ENCODE data around the gene PAQR6. TPM values are rescaled to one million over a fixed set of nuclear protein-coding genes. Genes with fewer than 3 reads are reported as not detected.

PAQR6 gene
- total and polyA plus RNA-seq, 9 donors = 0.25 to 1.8 (median 0.73) TPM

DNA sequence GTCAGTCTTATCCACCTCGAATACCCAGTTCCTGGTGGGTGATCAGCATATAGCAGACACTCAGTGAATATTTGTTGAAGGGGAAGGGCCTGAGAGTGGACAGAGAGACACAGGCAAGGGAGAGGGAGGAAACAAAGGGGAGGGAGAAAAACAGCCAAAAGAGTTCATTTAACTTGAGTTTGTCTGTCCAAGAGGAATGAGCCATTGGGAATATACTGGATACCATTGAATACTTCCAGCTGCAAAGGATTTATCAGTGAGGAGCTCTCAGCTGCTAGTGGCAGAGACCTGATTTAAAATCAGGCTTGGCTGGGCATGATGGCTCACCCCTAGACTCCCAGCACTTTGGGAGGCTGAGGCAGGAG lies 17.4 kb downstream of the PAQR6 start:
- no peak for DNase-seq
- intact Hi-C loops (cut with DNase I) = loop anchor here in 2 of 4 donors (5.0 to 10.0 kb wide), 2 partner anchors 143 to 194 kb away; no protein-coding TSS in a partner anchor
- WGBS, 3 donors = 85 to 93% (median 86%) methylated on average over 1 of the region's 1 CpG
- Histone ChIP-seq H3K27me3 (no peaks in the 10 kb centered on the region), H3K9me3 (no peaks in the 10 kb centered on the region), H3K4me3 (no peak overlapping the region), H3K27ac (no peak overlapping the region), H3K36me3 (no peaks in the 10 kb centered on the region), H3K4me1 (ENCODE audit: insufficient read depth) (no peaks in the 10 kb centered on the region)
- no peak for TF ChIP-seq POLR2A (IDR thresholded peaks at IDR 0.05)
- TF ChIP-seq, protein P1, sequence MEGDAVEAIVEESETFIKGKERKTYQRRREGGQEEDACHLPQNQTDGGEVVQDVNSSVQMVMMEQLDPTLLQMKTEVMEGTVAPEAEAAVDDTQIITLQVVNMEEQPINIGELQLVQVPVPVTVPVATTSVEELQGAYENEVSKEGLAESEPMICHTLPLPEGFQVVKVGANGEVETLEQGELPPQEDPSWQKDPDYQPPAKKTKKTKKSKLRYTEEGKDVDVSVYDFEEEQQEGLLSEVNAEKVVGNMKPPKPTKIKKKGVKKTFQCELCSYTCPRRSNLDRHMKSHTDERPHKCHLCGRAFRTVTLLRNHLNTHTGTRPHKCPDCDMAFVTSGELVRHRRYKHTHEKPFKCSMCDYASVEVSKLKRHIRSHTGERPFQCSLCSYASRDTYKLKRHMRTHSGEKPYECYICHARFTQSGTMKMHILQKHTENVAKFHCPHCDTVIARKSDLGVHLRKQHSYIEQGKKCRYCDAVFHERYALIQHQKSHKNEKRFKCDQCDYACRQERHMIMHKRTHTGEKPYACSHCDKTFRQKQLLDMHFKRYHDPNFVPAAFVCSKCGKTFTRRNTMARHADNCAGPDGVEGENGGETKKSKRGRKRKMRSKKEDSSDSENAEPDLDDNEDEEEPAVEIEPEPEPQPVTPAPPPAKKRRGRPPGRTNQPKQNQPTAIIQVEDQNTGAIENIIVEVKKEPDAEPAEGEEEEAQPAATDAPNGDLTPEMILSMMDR (IDR thresholded peaks at IDR 0.05) = no peak
- TF ChIP-seq EP300 (IDR thresholded peaks at IDR 0.05) = no peak

DNA sequence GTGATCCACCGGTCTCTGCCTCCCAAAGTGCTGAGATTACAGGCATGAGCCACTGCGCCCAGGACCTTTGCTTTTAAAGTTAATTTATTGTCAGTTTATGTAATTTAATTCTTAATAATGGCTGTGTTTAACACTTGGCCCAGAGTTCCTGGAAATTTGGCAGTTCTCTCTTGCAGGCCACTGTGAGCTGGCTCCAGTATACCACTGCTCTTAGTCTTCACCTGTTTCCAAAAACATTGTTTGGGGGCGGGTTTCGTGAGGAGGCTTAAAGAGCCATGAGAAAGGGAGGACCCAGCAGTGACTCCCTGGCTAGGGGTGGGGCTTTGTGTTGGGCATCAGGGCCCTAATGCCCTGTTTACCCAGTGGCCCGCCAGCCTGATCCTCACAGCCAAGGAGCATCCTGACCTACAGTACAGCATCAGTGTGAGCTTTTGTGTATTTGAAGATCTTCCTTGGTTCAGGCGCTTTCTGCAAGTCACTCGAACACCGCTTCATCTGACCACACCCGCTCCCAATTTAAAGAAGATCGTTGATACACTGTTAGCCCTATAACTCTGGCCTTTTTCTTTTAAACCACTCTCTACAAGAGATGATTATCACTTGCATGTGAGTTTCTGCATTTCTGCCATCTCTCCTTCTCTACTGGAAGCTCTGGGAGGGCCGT lies 17.9 kb downstream of the PAQR6 start:
- H3K4me3 ChIP-seq = no peak overlapping the region
- no peak overlapping the region for H3K27ac ChIP-seq
- H3K27me3 ChIP-seq = no peaks in the 10 kb centered on the region
- TF ChIP-seq, protein P1 (IDR thresholded peaks at IDR 0.05) = no peak
- no peak for TF ChIP-seq POLR2A (IDR thresholded peaks at IDR 0.05)
- no peak for TF ChIP-seq EP300 (IDR thresholded peaks at IDR 0.05)
- H3K4me1 ChIP-seq (ENCODE audit: insufficient read depth) = no peaks in the 10 kb centered on the region
- H3K9me3 ChIP-seq = no peaks in the 10 kb centered on the region
- no peaks in the 10 kb centered on the region for H3K36me3 ChIP-seq
- 81 to 87% (median 87%) methylated on average over 11 of the region's 11 CpGs for WGBS, 3 donors
- intact Hi-C loops (cut with DNase I) = loop anchor here in 3 of 4 donors (5.0 to 10.0 kb wide), 4 partner anchors 78 to 195 kb away; partner anchors contain the start of gene SEMA4A (in 1 of the 3)
- no peak for DNase-seq

DNA sequence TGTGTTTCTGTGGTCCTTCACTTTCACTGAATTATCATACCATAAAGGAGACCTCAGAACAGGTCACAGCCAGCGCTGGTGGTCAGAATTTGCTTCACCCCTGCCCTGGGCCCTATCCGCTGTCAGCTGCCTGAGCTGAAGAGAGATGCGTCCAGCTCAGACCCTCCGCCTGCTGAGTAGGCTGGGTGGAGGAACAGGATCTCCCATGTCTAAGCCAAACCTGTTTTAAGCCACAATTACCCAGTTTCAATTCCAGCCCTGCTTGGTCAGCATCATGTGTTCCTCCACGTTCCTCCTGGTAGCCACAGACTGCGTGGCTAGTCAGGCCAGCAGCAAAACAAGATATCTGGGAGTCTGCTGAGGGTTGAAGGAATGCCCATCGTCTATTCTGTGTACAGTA lies 19.4 kb downstream of the PAQR6 start:
- H3K36me3 ChIP-seq = no peaks in the 10 kb centered on the region
- H3K27ac ChIP-seq = no peak overlapping the region
- H3K27me3 ChIP-seq = no peaks in the 10 kb centered on the region
- TF ChIP-seq POLR2A (IDR thresholded peaks at IDR 0.05) = no peak
- TF ChIP-seq, protein P1 (IDR thresholded peaks at IDR 0.05) = no peak
- no peak for TF ChIP-seq EP300 (IDR thresholded peaks at IDR 0.05)
- no peaks in the 10 kb centered on the region for H3K9me3 ChIP-seq
- no peaks in the 10 kb centered on the region for H3K4me1 ChIP-seq (ENCODE audit: insufficient read depth)
- H3K4me3 ChIP-seq = no peak overlapping the region
- intact Hi-C loops (cut with DNase I) = loop anchor here in 2 of 4 donors (5.0 kb wide), 2 partner anchors 76 to 136 kb away; partner anchors contain the start of gene SEMA4A (in 1 of the 2)
- DNase-seq = no peak
- 67 to 90% (median 84%) methylated on average over 7 of the region's 7 CpGs for WGBS, 3 donors

DNA sequence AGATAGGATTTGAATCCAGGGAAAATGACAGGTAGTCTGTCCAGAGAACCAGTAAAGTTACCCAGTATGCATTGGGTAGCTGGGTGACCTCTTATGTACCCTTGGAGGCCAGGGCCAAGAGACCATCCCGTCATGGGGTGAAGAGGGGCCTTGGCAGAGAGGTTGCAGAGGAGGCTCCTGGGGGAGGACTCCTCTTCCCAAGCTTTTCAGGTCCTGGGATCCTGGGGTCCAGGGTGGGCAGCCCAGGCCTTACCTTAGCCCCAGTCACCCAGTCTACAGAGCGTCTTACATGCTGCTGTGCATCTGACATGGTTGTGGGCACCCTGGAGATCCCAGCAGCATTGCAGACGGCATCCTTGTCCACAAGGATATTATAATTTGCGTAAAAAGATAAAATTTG lies 21.1 kb downstream of the PAQR6 start:
- Histone ChIP-seq H3K27me3 (no peaks in the 10 kb centered on the region), H3K4me3 (no peak overlapping the region), H3K9me3 (no peaks in the 10 kb centered on the region), H3K36me3 (no peaks in the 10 kb centered on the region), H3K4me1 (ENCODE audit: insufficient read depth) (no peaks in the 10 kb centered on the region), H3K27ac (no peak overlapping the region)
- 74 to 81% (median 80%) methylated on average over 4 of the region's 4 CpGs for WGBS, 3 donors
- intact Hi-C loops (cut with DNase I) = loop anchor here in 3 of 4 donors (2.0 to 5.0 kb wide), 3 partner anchors 74 to 136 kb away; partner anchors contain the start of gene SEMA4A (in 1 of the 3)
- DNase-seq = no peak
- TF ChIP-seq, protein P1 (IDR thresholded peaks at IDR 0.05) = no peak
- no peak for TF ChIP-seq EP300 (IDR thresholded peaks at IDR 0.05)
- TF ChIP-seq POLR2A (IDR thresholded peaks at IDR 0.05) = no peak
